ENCODE results near the gene CLNK.

Gene CLNK

GRCh38 chr4:10671799-10672198 is 12.8 kb downstream of the CLNK start:
- no peak for TF ChIP-seq CTCF (conservative IDR thresholded peaks at IDR 0.05; ENCODE audit: control insufficient read depth, insufficient read depth, low read depth, low read length)
- DNase-seq (ENCODE audit: low read depth): no peak
- no peak overlapping the region for H3K4me3 ChIP-seq (ENCODE audit: control insufficient read depth, low read depth, low read length)

- no peak for DNase-seq (ENCODE audit: low read depth)
- TF ChIP-seq CTCF (conservative IDR thresholded peaks at IDR 0.05; ENCODE audit: control insufficient read depth, insufficient read depth, low read depth, low read length): no peak
- no peak overlapping the region for H3K4me3 ChIP-seq (ENCODE audit: control insufficient read depth, low read depth, low read length)
Observed at GRCh38 chr4:10671366-10671765, 13.2 kb downstream of the CLNK start.

- DNase-seq (ENCODE audit: low read depth): no peak
- no peak for TF ChIP-seq CTCF (conservative IDR thresholded peaks at IDR 0.05; ENCODE audit: control insufficient read depth, insufficient read depth, low read depth, low read length)
- no peak overlapping the region for H3K4me3 ChIP-seq (ENCODE audit: control insufficient read depth, low read depth, low read length)
Observed at GRCh38 chr4:10670321-10670720, 14.2 kb downstream of the CLNK start.

- H3K4me3 ChIP-seq (ENCODE audit: control insufficient read depth, low read depth, low read length): no peak overlapping the region
- no peak for DNase-seq (ENCODE audit: low read depth)
- TF ChIP-seq CTCF (conservative IDR thresholded peaks at IDR 0.05; ENCODE audit: control insufficient read depth, insufficient read depth, low read depth, low read length): no peak
Observed at GRCh38 chr4:10667701-10668326, 16.8 kb downstream of the CLNK start.

- DNase-seq (ENCODE audit: low read depth): no peak
- no peak for TF ChIP-seq CTCF (conservative IDR thresholded peaks at IDR 0.05; ENCODE audit: control insufficient read depth, insufficient read depth, low read depth, low read length)
- no peak overlapping the region for H3K4me3 ChIP-seq (ENCODE audit: control insufficient read depth, low read depth, low read length)
Observed at GRCh38 chr4:10666616-10667015, 18.0 kb downstream of the CLNK start.

GRCh38 chr4:10664408-10664807 is 20.2 kb downstream of the CLNK start:
- peak; percentile 92 for DNase-seq (ENCODE audit: low read depth)
- TF ChIP-seq CTCF (conservative IDR thresholded peaks at IDR 0.05; ENCODE audit: control insufficient read depth, insufficient read depth, low read depth, low read length): no peak
- no peak overlapping the region for H3K4me3 ChIP-seq (ENCODE audit: control insufficient read depth, low read depth, low read length)

GRCh38 chr4:10662937-10663336 is 21.6 kb downstream of the CLNK start:
- H3K4me3 ChIP-seq (ENCODE audit: control insufficient read depth, low read depth, low read length): no peak overlapping the region
- no peak for TF ChIP-seq CTCF (conservative IDR thresholded peaks at IDR 0.05; ENCODE audit: control insufficient read depth, insufficient read depth, low read depth, low read length)
- DNase-seq (ENCODE audit: low read depth): no peak
